Measurements from ENCODE around the gene SDK1.

- no peak for TF ChIP-seq CTCF (conservative IDR thresholded peaks at IDR 0.05; ENCODE audit: low read length)
- no peak for TF ChIP-seq EZH2phosphoT487 (IDR thresholded peaks at IDR 0.05; ENCODE audit: borderline replicate concordance, low read depth, low read length)
Measured at GRCh38 chr7:4168041-4168440, 867.0 kb downstream of the SDK1 start.

Data from OCI-LY7 (cell line).